AG09309 (cell line): ENCODE measurements around the gene PTP4A1.

ENCODE experiments used
- DNase-seq: peaks from one replicate; pipeline ENCODE4 v3.0.0-alpha.2; 2010; ENCODE audit warnings: low read depth
- H3K4me3 ChIP-seq: 2 replicates; pipeline ENCODE4 v1.5.1; 2011; ENCODE audit warnings: mild to moderate bottlenecking, low read depth, low read length, moderate library complexity; ENCODE audit not compliant: control insufficient read depth
- CTCF ChIP-seq: IDR thresholded peaks from 2 replicates; pipeline ENCODE4 v1.5.1; 2011; ENCODE audit warnings: mild to moderate bottlenecking, low read depth, low read length, inconsistent platforms; ENCODE audit not compliant: insufficient read depth, control insufficient read depth; ENCODE audit errors: missing control alignments

PTP4A1 gene

GRCh38 chr6:63543001-63543400 lies 29.3 kb upstream of the PTP4A1 start:
- H3K4me3 ChIP-seq: no peak overlapping the region
- TF ChIP-seq CTCF: no peak
- no peak for DNase-seq

- H3K4me3 ChIP-seq: no peak overlapping the region
- DNase-seq: no peak
- no peak for TF ChIP-seq CTCF
Measured at GRCh38 chr6:63543982-63544381, 28.3 kb upstream of the PTP4A1 start.

- no peak for TF ChIP-seq CTCF
Measured at GRCh38 chr6:63546236-63546635, 26.0 kb upstream of the PTP4A1 start.

DNA sequence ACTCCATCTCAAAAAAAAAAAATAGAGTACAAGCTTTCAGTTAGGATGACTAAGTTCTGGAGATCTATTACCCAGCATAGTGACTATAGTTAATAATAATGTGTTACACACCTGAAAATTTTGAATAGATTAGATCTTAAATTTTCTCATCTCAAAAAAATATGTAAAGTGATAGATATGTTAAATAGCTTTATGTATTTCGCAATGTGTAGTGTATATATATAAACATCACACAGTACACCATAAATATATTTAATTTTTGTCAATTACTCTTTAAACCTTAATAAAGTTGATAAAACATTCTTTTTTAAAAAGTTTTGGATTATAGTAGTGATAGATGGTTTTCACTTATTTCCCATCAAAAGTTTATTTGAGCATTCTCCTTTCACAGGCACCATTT lies 25.6 kb upstream of the PTP4A1 start:
- no peak for TF ChIP-seq CTCF
- no peak for DNase-seq
- no peak overlapping the region for H3K4me3 ChIP-seq

More at GRCh38 chr6:63546236-63546635, 26.0 kb upstream of the PTP4A1 start:
- DNase-seq: no peak
- H3K4me3 ChIP-seq: no peak overlapping the region

- no peak overlapping the region for H3K4me3 ChIP-seq
- TF ChIP-seq CTCF: no peak
- no peak for DNase-seq
Measured at GRCh38 chr6:63549076-63549475, 23.2 kb upstream of the PTP4A1 start.

DNA sequence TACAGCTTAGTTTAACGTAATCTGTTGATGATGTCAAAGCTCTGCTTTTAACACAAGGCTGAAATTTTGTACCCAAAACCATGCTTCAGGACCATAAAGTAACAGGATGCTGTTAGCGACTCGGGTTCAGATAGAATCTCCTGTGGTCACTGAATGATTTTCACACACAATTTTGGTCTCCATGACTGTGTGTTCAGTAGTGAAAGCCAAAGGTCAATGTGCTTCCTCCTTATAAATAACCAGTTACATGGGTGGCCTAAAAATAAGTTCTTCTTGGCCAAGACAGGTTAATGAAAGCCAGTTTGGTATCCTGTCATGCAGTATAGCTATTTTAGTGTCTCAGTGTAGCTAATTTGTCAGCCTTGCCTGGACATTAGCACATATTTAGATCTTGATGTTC lies 19.1 kb upstream of the PTP4A1 start:
- no peak for TF ChIP-seq CTCF
- no peak overlapping the region for H3K4me3 ChIP-seq
- DNase-seq: no peak

DNA sequence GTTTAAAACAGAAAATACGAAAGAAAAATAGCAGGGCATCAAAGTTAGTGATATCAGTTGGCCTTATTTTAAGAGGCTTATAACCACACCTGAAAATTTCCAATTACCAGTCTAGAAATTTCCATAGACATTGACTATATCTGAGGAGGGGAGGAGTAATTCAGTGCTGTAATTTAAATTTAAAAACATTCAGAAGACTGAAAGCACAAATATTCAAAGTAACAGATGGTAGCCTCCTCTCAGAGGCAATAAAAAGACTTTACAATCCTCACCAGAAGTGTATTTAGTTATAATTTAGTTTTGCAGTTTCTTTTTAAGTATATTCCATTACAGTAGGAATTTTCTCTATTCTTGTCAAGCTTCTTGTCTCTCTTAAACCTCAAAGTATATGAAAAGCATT lies 18.4 kb upstream of the PTP4A1 start:
- H3K4me3 ChIP-seq: no peak overlapping the region
- no peak for DNase-seq
- TF ChIP-seq CTCF: no peak
